ENCODE data around the gene MSLN.
A peak's percentile ranks its signal among the peaks of the same experiment; 100 is the strongest.
"Not testable (repeated sequence)": the region's sequence is repeated elsewhere in the genome, so short reads cannot be mapped to it uniquely, and the experiment has no call there.

Gene MSLN

DNA sequence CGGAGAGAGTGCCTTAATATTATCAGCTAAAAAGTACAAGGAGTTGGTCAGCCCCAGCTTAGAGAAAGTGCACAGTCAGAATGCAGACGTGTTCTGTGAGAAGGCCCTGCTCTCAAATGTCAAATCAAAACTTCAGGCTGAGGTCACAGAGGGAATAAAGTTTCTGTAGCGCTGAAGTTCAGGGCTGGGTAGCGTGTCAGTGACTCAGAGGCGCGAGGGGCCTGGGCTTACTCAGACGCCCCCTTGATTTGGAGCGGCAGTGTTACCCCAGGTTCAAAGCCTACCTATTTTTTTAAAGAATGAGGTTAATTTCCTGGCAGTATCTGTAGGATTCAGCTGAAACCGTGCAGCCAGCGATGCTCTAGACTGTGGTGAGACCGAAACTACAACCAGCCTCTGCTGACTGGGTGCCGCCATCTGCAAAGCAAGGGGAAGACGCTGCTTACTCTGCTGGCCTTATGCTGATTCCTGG lies 24.5 kb upstream of the MSLN start:
- DNase-seq = peak; percentile 79

- no peak for DNase-seq
Measured at GRCh38 chr16:736936-737481, 23.5 kb upstream of the MSLN start.

- DNase-seq = no peak
Measured at GRCh38 chr16:739560-740458, 20.7 kb upstream of the MSLN start.

- no peak for DNase-seq
Measured at GRCh38 chr16:740459-740763, 20.1 kb upstream of the MSLN start.

GRCh38 chr16:740764-741505 lies 19.6 kb upstream of the MSLN start, which contains the start of gene CIAO3:
Gene CIAO3, minus strand, starts transcription at chr16:740997. Its CDS starts 12 bp downstream, at chr16:740985.
- DNase-seq = peak; percentile 94

DNA sequence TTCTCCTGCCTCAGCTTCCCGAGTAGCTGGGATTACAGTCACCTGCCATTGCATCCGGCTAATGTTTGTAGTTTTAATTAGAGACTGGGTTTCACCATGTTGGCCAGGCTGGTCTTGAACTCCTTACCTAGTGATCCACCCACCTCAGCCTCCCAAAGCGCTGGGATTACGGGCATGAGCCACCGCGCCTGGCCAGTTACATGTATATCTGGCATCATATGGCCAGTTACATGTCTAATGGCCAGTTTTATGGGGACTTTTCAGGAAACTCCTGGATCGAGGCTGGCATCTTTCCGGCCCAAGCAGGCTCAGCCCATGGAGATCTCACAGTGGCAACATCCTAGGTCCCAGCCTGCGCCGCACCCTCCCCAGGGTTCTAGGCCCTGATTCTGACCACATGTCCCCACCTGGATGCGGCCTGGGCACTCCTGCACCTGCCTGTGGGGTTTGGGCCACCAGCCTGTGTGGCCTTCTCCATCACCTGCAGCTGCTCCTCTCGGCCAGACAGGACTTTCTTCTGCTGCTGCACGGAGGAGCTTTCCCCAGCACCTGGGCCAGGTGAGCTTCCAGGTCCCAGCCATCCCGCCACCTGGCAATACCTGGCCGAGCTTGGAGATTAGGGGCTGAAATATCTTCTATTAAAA lies 18.4 kb upstream of the MSLN start:
- no peak for DNase-seq

GRCh38 chr16:742894-743293 lies 17.6 kb upstream of the MSLN start:
- DNase-seq = not testable (repeated sequence)

DNA sequence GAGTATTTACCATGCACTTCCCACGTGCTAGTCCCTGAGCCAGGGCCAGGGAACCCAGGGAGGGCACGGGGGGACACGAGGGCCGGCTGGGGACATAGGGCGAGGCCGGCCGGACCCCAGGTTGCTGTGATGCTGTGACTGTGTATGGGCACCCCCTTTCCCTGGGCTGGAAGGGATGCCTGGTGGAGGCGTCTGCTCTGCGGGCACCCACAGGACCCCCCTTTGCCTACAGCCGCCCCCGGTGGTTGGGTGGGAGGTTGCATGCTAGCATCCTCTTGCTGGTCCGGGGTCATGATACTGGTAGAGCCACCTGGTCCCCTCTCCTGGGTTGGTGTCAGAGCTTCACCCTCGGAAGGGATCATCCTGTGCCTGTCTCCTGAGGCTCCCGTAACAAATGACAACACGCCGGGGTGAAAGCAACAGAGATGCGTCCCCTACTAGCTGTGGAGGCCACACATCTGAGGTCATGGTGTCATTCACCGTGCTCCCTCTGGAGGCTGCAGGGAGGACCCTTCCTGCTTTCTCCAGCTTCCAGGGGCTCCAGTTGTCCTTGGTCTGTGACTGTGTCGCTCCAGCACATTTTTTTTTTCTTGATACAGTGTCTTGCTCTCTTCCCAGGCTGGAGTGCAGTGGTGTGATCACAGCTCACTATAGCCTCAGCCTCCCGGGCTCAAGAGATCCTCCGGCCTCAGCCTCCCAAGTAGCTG lies 16.6 kb upstream of the MSLN start:
- no peak for DNase-seq

GRCh38 chr16:745739-746138 lies 14.8 kb upstream of the MSLN start:
- DNase-seq = peak; percentile 42

GRCh38 chr16:746637-747036 lies 13.9 kb upstream of the MSLN start:
- no peak for DNase-seq

DNA sequence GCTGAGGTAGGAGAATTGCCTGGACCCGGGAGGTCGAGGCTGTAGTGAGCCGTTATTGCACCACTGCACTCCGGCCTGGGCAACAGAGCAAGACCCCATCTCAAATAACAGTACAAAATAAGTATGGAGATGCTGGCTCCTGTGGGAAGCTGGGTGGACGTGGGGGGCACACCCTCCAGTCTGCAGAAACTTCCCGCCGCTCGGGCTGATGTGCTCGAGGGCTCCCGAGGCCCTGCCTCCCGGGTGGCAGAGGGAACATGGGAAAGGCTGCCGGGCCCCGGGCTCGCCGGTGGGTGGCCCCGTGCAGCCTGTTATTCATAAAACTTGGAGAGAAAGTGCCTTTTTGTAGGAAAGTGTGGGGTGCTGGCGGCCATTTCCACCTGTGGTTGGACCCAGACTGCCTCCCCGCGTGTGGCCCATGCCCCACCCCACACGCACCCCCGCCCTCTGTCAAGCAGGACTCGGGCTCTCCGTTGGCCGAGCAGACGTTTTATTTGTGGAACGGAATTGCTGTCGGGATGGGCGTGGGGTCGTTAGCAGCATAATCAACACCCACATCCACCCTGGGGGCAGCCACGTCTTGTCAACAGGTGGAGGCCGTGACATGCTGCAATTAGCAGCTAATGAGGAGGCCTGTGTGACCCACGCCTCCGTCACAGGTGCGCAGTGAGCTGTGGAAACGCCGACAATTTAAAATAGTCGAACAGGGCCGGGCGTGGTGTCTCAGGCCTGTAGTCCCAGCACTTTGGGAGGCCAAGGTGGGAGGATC lies 12.4 kb upstream of the MSLN start:
- DNase-seq = no peak

DNA sequence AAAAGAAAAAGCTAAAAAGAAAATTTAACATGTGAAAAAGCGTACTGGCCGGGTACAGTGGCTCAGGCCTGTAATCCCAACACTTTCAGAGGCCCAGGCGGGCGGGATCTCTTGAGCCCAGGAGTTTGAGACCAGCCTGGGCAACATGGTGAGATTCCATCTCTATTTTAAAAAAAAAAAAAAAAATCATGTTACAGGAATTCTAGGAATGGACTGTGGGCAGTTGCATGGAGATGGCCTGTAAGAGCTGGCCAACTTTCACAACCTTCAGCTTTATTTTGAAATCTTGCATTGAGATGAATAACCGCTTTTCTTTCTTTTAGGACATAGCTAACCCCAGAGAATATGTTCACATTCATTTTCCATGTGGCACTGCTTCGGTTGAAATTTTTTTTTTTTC lies 11.5 kb upstream of the MSLN start:
- no peak for DNase-seq

DNA sequence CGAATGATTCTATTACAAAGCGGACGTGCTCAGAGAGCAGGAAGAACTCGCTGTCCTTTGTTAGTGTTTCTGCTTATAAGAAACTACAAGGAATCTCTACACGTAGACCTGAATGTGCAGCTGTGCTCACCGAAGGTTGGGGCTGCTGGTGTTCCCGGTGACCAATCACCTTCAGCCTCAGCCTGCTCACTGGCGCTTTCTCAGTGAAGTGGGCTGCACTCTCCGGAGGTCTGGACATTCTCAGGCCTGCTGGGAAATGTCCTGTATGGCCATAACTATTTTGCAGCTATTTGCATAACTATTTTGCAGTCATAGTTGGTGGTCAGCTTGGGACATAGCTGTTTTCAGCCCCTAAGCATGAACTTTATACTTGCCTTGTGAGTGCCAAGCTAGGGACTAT lies 10.0 kb upstream of the MSLN start:
- no peak for DNase-seq

GRCh38 chr16:751152-752006 lies 9.2 kb upstream of the MSLN start:
- no peak for DNase-seq

DNA sequence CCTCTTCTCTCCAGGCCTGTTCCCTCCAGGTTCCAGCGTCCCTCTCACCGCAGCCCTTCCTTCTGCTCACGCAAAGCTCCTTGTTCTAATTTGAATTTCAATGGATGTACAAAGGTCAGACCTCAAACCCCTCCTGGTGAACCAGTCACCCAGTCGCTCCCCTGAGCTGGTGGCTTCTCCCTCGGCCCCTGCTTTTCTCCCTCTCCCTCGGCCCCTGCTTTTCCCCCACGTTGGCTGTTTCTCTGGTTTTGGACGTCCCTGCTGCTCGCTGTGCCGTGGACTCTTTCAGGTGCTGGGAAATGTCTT lies 8.6 kb upstream of the MSLN start:
- DNase-seq = no peak

- not testable (repeated sequence) for DNase-seq
Measured at GRCh38 chr16:754121-754607, 6.4 kb upstream of the MSLN start.

DNA sequence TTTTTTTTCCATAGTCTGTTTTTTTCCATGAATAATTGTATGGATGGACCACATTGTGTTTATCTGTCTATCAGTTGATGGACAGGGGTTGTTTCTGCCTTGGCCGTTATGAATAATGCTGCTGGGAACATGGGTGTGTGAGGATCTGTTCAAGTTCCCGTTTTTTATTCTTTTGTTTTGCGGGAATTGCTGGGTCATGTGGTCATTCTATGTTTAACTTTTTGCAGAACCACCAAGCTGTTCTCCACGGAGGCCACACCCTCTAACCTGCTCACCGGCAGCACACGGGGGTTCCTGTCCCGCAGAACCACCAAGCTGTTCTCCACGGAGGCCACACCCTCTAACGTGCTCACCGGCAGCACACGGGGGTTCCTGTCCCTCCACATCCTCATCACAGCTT lies 5.9 kb upstream of the MSLN start:
- no peak for DNase-seq

DNA sequence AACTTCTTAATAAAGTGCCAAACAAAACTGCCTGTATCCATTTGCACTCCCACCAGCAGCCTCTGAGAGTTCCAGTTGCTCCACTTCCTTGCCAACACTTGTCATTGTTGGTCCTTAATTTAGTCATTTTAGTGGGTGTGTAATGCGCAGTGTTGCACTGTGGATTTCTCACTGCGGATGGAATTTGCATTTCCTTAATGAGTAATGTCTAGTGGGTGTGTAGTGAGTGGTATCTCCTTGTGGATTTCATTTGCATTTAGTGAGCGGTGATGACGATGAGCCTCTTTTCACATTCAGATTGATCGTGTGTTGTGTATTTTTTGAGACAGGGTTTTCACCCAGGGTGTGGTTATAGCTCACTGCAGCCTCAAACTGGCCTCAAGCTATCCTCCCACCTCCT lies 4.1 kb upstream of the MSLN start:
- no peak for DNase-seq

- no peak for DNase-seq
Measured at GRCh38 chr16:759110-759910, 1.2 kb upstream of the MSLN start.

- no peak for DNase-seq
Measured at GRCh38 chr16:760065-760464, 469 bp upstream of the MSLN start.
